HG03159 (cell line): ENCODE results near the gene SMAD6.
"Not testable (repeated sequence)": the region's sequence is repeated elsewhere in the genome, so short reads cannot be mapped to it uniquely, and the experiment has no call there.

Experiments
- ATAC-seq: cut with Tn5 transposase; IDR thresholded peaks from one replicate; pipeline ENCODE4 v1.9.1; 2021; ENCODE audit warnings: mild to moderate bottlenecking, moderate library complexity; ENCODE audit not compliant: unreplicated experiment

The SMAD6 gene

GRCh38 chr15:66674756-66675155, 27.3 kb upstream of the SMAD6 start:
- no peak for ATAC-seq

GRCh38 chr15:66675446-66675845, 26.6 kb upstream of the SMAD6 start:
- ATAC-seq = no peak

GRCh38 chr15:66677336-66677735, 24.7 kb upstream of the SMAD6 start:
- no peak for ATAC-seq

- ATAC-seq = no peak
Observed at GRCh38 chr15:66679061-66679656, 22.9 kb upstream of the SMAD6 start.

- no peak for ATAC-seq
Observed at GRCh38 chr15:66679657-66680108, 22.4 kb upstream of the SMAD6 start.

- no peak for ATAC-seq
Observed at GRCh38 chr15:66680502-66680901, 21.5 kb upstream of the SMAD6 start.

GRCh38 chr15:66681395-66681794, 20.6 kb upstream of the SMAD6 start:
- no peak for ATAC-seq

GRCh38 chr15:66682246-66682645, 19.8 kb upstream of the SMAD6 start:
- no peak for ATAC-seq

- no peak for ATAC-seq
Observed at GRCh38 chr15:66682865-66683264, 19.2 kb upstream of the SMAD6 start.

- ATAC-seq = no peak
Observed at GRCh38 chr15:66684136-66684681, 17.8 kb upstream of the SMAD6 start.

GRCh38 chr15:66685638-66686150, 16.3 kb upstream of the SMAD6 start:
- ATAC-seq = no peak

- not testable (repeated sequence) for ATAC-seq
Observed at GRCh38 chr15:66690912-66691311, 11.1 kb upstream of the SMAD6 start.

GRCh38 chr15:66691727-66692126, 10.3 kb upstream of the SMAD6 start:
- ATAC-seq = no peak

- ATAC-seq = no peak
Observed at GRCh38 chr15:66692391-66692790, 9.6 kb upstream of the SMAD6 start.

- ATAC-seq = no peak
Observed at GRCh38 chr15:66692808-66693596, 9.0 kb upstream of the SMAD6 start.

- no peak for ATAC-seq
Observed at GRCh38 chr15:66696770-66697169, 5.3 kb upstream of the SMAD6 start.

- no peak for ATAC-seq
Observed at GRCh38 chr15:66698318-66698961, 3.6 kb upstream of the SMAD6 start.

- ATAC-seq = no peak
Observed at GRCh38 chr15:66698971-66699370, 3.1 kb upstream of the SMAD6 start.

GRCh38 chr15:66700412-66700801, 1.6 kb upstream of the SMAD6 start:
- ATAC-seq = peak; percentile 3

- ATAC-seq = peak; percentile 61
Observed at GRCh38 chr15:66700802-66701421, 1.1 kb upstream of the SMAD6 start.

- ATAC-seq = no peak
Observed at GRCh38 chr15:66701422-66702034, 508 bp upstream of the SMAD6 start.
